ENCODE measurements around the gene FANCE.

- TF ChIP-seq, protein P1, sequence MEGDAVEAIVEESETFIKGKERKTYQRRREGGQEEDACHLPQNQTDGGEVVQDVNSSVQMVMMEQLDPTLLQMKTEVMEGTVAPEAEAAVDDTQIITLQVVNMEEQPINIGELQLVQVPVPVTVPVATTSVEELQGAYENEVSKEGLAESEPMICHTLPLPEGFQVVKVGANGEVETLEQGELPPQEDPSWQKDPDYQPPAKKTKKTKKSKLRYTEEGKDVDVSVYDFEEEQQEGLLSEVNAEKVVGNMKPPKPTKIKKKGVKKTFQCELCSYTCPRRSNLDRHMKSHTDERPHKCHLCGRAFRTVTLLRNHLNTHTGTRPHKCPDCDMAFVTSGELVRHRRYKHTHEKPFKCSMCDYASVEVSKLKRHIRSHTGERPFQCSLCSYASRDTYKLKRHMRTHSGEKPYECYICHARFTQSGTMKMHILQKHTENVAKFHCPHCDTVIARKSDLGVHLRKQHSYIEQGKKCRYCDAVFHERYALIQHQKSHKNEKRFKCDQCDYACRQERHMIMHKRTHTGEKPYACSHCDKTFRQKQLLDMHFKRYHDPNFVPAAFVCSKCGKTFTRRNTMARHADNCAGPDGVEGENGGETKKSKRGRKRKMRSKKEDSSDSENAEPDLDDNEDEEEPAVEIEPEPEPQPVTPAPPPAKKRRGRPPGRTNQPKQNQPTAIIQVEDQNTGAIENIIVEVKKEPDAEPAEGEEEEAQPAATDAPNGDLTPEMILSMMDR (IDR thresholded peaks at IDR 0.05; ENCODE audit: low read depth, low read length, poor library complexity, severe bottlenecking) = no peak
- no peak for TF ChIP-seq EZH2phosphoT487 (IDR thresholded peaks at IDR 0.05; ENCODE audit: borderline replicate concordance, low read length)
Measured at GRCh38 chr6:35474942-35475570, 22.9 kb downstream of the FANCE start.

Measured in DOHH2 (cell line).